Ishikawa (cell line): ENCODE measurements around the gene BTRC.

Experiments used
- CEBPB ChIP-seq: IDR thresholded peaks from 2 replicates; pipeline ENCODE4 v1.6.1; 2012
- CREB1 ChIP-seq: IDR thresholded peaks from 2 replicates; pipeline ENCODE4 v1.6.1; 2012; ENCODE audit warnings: low read depth
- EP300 ChIP-seq: IDR thresholded peaks from 2 replicates; pipeline ENCODE4 v1.6.1; 2012; ENCODE audit warnings: borderline replicate concordance
- FOXM1 ChIP-seq: IDR thresholded peaks from 2 replicates; pipeline ENCODE4 v1.6.1; 2012; ENCODE audit warnings: low read depth, borderline replicate concordance
- MAX ChIP-seq: IDR thresholded peaks from 2 replicates; pipeline ENCODE4 v1.6.1; 2012
- RAD21 ChIP-seq: IDR thresholded peaks from 2 replicates; pipeline ENCODE4 v1.6.1; 2012; ENCODE audit warnings: low read depth
- REST ChIP-seq: IDR thresholded peaks from 2 replicates; pipeline ENCODE4 v1.6.1; 2012; ENCODE audit warnings: low read depth, mild to moderate bottlenecking
- TAF1 ChIP-seq: IDR thresholded peaks from 2 replicates; pipeline ENCODE4 v1.6.1; 2012; ENCODE audit warnings: low read depth, mild to moderate bottlenecking
- ZBTB7A ChIP-seq: IDR thresholded peaks from 2 replicates; pipeline ENCODE4 v1.6.1; 2012; ENCODE audit warnings: low read depth

- TF ChIP-seq RAD21 (no peak), MAX (no peak), CEBPB (no peak), ZBTB7A (no peak), TAF1 (no peak), CREB1 (no peak), FOXM1 (no peak), REST (no peak), EP300 (no peak)
Observed at GRCh38 chr10:101511938-101512337, 158.0 kb downstream of the BTRC start.
